22Rv1 (cell line): ENCODE measurements around the gene CDKL1.

ENCODE experiments used
- CTCF ChIP-seq: fragments of 450-650 bp; IDR thresholded peaks from 2 replicates; pipeline ENCODE4 v1.5.1; 2017; ENCODE audit warnings: mild to moderate bottlenecking
- ZFX ChIP-seq: fragments of 450-650 bp; IDR thresholded peaks from 2 replicates; pipeline ENCODE4 v1.6.1; 2017; ENCODE audit warnings: antibody characterized with exemption, borderline replicate concordance

GRCh38 chr14:50388256-50388931 is 8.3 kb downstream of the CDKL1 start:
- TF ChIP-seq CTCF (no peak), ZFX (no peak)
